GM18909 (cell line): ENCODE results near the gene DHCR7.

Experiments used
- ATAC-seq: cut with Tn5 transposase; IDR thresholded peaks from one replicate; pipeline ENCODE4 v1.9.1; 2021; ENCODE audit warnings: mild to moderate bottlenecking; ENCODE audit not compliant: unreplicated experiment, poor library complexity

DHCR7 gene, protein sequence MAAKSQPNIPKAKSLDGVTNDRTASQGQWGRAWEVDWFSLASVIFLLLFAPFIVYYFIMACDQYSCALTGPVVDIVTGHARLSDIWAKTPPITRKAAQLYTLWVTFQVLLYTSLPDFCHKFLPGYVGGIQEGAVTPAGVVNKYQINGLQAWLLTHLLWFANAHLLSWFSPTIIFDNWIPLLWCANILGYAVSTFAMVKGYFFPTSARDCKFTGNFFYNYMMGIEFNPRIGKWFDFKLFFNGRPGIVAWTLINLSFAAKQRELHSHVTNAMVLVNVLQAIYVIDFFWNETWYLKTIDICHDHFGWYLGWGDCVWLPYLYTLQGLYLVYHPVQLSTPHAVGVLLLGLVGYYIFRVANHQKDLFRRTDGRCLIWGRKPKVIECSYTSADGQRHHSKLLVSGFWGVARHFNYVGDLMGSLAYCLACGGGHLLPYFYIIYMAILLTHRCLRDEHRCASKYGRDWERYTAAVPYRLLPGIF

DNA sequence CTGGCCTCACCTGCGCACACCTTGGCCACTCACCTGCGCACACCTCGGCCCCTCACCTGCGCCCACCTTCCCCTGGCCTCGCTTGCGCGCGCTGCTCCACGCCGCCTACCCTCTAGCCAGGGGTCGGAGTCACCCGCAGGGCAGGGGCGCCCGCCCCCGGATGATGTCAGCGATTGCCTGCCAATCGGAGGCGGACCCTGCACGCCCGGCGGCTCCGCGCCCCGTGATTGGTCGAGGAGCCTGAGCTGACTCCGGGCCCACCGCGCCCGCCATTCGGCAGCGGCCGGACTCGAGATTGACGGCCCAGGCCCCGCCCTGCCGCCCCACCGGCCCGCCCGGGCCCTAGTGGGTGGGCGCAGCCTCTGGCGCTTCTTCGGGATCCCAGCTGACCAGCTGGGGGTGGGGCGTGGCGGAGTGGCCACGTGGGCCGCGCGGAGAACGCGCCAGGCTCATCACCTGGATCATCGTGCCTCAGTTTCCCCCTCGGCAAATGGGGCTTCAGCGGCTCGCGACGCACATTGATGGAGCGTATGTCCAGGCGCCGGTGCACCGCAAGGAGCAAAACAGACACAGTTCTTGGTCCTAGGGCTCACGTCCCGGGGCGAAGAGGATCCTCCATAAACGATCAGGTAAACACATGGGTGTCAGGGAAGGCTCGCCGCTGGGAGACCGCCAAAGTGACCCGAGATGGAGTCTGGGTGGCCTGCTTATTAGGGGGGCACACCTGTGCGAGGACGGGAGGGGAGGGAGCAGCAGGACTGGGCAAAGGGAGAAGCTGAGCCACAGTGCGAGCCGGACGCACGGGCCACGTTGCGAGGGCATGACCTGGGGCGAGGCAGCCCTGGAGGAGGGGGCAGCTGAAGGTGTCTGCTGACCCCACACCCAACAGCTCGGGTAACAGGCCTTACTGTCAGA, at the start of gene DHCR7:
DHCR7 (minus strand) TSS at position 137 of the 915 bp plus-strand sequence. CDS start 3,441 bp downstream, outside the sequence.
- peak; percentile 80 for ATAC-seq

DNA sequence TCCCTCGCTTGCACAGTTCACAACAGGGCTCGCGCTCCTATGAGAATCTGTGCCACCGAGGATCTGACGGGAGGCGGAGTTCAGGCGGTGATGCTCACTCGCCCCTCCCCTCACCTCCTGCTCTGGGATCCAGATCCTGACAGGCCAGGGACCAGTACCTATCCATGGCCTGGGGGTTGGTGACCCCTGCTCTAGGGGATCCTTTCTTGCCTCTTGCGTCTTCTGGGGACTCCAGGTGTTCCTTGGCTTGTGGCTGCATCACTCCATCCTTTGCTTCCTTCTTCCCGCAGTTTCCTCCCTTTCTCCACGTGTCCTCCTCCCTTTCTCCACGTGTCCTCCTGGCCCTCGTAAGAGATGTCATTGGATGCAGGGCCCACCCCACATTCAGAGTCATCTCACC, 48.2 kb upstream of the DHCR7 start:
- no peak for ATAC-seq

DNA sequence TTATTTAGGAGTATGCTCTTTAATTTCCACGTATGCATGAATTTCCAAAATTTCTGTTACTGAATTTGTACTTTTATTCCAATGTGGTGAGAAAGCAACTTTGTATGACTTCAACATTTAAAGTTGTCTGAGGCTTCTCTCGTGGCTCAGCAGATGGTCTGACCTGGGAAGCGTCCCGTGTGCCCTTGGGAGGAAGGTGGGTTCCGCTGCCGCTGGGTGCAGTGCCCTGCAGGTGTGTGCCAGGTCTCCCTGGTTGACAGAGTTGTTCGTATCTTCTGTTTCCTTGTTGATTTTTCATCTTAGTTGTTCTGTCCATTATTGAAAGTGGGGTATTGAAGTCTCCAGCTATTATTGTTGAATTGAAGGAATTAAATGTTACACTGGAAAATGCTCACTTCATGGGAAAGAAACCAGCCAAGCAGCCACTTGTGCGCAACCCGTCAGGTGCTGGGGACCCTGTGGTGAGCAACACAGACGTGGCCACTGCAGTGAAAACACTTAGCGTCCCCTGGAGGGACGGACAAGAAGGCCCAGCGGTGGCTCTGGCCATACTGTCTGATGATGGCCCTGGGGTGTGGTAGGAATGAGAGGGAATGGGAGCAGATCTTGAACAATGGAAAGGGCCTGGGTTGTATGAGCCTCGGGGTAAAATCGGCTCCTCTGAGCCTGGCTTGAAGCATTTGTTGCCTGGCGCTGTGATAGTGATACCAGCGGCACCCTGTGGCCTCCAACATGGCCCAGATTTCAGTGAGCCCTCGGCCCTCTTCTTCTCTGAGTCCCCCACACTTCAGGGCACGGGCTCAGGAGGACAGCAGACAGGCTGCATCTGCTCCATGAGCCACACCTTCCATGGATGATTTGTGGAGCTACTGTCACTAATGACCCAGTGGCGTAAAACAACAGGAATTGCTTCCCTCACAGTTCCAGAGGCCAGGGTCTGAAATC, 47.4 kb upstream of the DHCR7 start:
- no peak for ATAC-seq

DNA sequence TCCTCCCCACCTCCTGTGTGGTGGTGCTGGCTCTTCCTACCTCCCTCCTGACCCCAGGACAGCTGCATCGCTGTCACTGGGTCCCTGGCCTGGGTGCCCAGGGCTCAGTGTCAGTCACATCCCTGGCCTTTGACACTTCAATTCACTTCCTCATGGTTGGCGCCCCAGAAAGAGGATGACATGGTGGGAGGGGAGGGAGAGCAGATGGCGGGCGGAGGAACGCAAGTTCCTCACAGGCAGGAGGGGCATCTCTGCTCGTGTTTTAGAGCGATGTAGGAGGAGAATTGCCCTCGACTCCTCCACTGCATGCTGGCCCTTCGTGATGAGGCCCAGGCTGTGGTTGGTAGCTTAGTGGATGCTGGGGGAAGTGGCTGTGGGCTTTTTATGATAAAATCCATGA, 43.7 kb upstream of the DHCR7 start:
- ATAC-seq: no peak

DNA sequence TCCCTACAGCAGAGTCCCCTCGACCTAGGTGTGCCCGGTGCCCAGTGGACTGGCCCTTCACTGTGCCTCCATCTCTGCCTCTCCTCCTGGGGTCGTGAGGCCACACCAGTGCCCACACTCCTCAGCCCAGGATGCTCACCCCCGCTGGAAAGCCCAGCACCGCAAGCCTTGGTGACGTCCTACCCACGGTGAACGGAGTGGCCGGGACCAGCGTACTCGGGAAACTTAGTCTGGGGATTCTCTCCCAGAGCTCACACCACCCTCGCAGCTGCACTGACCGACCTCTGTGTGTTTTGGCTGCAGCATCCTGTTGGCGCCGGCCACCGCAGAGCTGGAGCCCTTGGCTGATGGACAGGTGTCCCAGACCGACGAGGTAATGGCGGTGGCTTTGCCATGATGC, 43.3 kb upstream of the DHCR7 start:
- no peak for ATAC-seq

DNA sequence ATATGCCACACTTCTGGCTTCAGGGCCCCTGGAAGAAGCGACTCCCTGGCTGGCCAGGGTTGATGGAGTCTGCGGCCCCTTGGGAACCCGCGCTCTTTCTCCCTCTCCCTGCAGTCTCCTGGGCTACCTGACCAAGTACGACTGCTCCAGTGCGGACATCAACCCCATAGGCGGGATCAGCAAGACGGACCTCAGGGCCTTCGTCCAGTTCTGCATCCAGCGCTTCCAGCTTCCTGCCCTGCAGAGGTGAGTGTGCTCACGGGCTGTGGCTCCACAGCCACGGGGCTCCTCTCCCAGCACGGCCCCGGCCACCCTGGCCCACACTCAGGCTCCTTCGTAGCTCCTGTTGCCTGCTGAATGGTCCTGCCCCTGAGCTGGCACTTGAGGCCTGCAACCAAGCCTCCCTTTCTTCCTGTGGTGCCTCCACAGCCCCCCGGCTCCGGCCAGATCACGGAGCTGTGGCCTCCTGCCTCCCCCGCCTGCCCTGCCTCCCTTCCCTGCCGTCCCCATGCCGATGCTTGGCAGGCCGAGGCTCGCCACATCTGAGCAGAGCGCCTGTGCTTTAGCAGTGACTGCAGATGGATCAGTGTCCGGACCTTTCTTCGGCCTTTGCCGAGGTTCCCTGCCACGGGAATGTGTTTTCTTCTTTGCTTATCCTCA, 42.7 kb upstream of the DHCR7 start:
- ATAC-seq: no peak

DNA sequence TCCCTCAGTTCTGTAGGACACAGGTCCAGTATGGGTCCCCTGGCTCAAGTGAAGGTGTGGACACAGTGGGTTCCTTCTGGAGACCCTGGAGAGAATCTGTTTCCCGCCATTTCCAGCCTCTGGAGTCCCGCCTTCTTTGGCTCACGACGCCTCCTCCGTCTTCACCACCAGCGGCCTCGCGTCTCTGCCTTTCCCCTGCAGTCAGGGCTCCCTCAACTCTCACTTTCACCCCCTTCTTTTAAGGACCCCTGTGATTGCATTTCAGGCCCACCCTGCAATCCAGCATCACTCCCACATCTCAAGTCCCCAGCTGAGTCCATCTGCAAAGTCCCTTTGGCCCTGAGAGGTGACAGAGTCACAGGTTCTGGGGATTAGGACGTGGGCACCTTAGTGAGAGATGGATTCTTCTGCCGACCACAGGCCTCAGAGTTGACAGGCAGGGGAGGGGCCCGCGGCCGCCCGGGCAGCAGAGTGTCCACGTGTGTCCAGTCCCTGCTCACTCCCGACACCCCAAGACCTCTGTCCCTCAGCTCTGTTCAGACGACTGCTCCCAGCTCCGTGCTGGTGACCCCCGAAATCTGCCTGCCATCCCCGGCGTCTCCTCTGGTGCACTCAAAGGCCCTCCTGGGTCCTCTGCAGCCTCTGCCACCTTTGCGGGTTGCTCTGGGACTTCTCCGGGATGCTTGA, 42.0 kb upstream of the DHCR7 start:
- no peak for ATAC-seq

DNA sequence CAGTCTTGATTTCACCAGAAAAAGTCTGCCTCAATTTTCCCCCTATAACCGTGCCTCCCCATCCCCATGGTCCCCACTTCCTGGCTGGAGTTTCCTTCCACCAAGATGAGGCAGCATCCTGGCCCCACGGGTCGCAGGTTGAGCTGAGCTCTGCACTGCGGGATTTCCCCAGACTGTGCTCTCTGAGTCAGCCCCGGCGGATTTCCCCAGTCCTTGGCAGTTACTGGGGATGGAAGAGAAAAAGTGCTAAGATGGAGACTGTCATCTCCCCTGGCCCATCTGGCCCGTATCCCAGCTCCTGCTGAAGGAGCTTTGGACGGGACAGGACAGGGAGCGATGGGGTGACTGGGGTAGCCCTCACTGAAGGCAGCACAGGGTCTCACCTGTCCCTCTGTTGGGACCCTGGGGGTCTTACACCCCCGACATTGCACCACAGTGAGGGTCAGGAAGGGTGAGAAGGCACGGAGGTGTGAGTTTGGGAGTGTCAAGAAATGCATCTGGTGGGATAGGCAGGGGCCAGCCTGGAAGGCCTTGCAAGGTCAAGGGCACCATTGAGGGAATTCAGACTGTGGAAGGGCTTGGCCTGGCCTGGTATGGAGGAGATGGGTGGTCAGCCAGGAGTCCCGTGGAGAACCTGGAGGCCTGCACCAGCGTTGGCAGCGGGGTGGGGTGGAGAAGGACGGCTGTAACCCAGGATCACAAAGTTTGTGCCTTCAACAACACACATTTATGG, 41.3 kb upstream of the DHCR7 start:
- no peak for ATAC-seq

DNA sequence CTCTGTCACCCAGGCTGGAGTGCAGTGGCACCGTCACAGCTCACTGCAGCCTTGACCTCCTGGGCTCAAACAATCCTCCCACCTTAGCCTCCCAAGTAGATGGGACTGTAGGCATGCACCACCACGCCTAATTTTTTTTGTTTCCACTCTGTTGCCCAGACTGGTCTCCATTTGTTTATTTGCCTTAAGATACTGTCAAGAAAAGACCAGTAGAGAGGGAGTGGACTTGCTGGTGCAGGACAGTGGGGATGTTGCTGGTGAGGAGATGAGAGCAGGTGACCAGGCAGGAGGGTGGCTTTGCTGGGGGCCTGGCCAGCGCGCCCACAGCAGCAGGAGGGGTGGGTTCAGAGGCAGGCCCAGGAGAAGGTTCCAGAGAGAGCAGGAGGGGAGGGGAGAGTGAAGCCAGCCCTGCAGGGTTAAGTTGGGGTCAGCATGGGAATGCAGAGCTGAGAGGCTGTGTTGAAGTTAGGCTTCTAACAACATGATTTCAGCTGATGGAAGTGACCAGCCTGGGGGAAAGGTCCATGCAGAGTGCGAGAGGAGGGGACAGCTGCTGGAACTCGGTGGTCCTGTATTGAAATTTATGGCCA, 40.6 kb upstream of the DHCR7 start:
- no peak for ATAC-seq

DNA sequence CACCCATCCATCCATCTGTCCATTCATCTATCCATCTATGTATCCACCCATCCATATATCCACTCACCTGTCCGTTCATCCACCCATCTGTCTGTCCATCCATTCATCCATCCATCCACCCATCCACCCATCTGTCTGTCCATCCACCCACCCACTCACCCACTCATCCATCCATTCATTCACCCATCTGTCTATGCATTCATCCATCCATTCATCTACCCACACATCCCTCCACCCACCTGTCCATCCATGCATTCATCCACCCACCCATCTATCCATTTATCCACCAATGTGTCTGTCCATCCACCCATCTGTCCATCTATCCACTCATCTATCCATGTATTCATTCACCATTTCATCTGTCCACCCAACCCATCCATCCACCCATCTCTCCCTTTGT, 38.1 kb upstream of the DHCR7 start:
- ATAC-seq: no peak

DNA sequence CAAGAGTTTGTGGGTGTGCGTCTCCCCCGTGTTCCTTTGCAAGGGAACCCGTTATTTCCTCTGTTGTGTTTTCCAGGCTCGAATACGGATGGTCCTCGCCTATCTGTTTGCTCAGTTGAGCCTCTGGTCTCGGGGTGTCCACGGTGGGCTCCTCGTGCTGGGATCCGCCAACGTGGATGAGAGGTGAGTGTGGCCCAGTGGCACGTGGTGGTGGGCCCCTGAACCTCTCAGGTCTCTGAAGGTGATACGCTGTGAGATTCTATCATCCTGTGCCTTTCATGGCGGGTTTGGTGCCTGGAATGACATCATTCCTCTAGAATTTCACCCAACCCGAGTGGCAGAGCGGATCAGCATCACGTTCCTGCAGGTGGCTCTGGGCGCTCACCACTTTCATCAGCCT, 37.3 kb upstream of the DHCR7 start:
- no peak for ATAC-seq

DNA sequence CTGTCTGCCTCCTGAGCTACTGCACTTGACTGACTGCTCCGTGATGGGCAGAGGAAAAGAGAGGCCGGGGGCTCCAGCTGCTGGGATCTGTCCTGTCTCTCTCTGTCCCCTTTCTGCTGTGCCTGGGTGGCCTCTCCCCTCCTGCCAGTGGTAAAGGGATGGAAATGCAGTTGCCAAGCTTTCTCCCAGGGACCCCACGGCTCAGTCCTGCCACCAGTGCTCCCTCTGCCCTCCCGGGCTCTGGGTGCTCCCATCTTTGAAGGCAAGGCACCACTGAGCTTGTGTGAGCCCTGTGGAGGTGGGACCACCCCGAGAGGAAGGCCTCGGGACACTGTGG, 36.8 kb upstream of the DHCR7 start:
- no peak for ATAC-seq

DNA sequence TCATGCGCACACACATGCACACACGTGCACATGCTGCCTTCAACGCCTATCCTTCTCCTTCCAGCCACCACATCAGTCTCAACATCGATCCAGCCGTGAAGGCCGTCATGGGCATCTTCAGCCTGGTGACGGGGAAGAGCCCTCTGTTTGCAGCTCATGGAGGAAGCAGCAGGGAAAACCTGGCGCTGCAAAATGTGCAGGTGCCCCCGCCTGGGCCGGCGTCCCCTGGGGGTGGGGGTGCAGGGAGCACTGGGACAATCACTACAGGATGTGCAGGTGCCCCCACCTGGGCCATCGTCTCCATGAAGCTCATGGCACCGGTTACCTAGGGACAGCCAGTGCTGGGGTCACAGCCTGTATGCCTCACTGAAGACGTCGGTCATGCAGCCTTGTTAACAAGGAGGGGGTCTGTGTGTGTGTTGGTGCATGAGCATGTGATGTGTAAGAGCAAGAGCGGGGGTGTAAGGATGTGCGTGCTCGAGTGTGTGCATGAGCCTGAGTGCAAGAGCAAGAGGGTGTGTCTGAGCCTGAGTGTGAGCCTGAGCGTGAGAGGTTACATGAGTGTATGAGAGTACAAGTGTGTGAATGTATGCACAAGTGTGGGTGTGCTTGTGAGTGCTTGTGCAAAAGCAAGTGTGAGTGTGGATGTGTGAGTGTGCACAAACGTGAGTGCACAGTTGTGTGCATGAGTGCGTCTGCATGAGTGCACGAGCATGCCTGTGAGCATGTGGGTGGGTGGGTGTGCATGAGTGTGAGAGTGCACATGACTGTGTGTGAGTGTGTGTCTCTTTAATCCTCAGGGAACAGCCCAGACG, 36.3 kb upstream of the DHCR7 start:
- ATAC-seq: no peak

DNA sequence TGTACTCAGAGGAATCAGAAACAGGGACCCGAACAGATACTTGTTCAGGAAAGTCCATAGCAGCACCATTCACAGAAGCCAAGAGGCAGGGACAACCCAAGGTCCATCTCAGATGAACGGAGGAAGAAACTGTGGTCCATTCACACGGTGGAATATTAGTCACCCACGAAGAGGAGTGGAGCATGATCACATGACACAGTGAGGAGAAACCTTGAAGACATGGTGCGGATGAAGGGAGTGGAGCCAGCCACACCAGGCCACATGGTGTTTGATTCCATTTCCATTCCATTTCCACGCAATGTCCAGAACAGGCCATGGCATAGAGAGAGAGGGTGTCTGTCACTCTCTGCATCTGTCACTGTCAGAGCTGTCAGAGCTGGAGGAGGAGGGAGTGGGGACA, 35.5 kb upstream of the DHCR7 start:
- ATAC-seq: no peak

DNA sequence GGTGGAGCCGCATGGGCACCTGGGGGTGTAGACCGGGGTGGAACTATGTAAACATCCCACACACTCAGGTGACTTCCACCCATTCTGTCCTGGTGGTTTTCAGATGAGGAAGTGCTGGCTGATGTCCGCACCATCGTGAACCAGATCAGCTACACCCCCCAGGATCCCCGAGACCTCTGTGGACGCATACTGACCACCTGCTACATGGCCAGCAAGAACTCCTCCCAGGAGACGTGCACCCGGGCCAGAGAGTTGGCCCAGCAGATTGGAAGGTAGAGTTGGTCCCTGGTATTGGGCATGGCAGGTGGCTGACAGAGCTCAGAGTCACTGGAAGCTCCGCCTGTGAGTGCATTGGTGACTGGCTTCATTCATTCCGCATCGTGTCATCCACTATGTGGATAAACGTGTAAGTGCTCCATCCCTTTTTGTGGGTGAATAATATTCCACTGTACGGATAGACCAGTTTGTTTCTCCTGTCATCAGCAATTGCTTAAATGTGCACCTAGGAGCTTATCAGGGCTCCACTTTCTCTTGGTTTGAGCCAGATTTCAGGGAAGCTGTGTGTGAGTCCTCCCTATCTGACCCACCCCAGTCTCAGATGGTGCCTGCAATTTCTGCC, 34.7 kb upstream of the DHCR7 start:
- no peak for ATAC-seq

DNA sequence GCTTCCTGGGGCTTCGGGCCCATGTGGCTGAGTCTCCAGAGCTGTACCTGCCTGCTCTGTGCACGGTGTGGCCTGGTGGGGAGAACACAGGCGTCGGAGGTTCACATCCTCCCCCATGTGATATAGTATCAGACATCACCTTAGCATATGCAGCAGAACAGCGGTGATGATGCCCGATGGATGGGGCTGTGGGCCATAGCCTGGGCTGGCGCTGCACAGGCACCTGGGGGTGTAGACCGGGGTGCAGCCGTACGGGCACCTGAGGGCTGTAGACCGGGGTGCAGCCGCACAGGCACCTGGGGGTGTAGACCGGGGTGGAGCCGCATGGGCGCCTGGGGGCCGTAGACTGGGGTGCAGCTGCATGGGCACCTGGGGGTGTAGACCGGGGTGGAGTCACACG, 34.0 kb upstream of the DHCR7 start:
- no peak for ATAC-seq
